Epidermal melanocyte (primary cell): ENCODE measurements around the gene TNS4.

Source experiments
- DNase-seq: peaks from one replicate; pipeline ENCODE4 v3.0.0; 2011; ENCODE audit warnings: low spot score; ENCODE audit not compliant: insufficient read length

Gene TNS4

GRCh38 chr17:40475234-40475908, 26.1 kb downstream of the TNS4 start:
- no peak for DNase-seq

DNA sequence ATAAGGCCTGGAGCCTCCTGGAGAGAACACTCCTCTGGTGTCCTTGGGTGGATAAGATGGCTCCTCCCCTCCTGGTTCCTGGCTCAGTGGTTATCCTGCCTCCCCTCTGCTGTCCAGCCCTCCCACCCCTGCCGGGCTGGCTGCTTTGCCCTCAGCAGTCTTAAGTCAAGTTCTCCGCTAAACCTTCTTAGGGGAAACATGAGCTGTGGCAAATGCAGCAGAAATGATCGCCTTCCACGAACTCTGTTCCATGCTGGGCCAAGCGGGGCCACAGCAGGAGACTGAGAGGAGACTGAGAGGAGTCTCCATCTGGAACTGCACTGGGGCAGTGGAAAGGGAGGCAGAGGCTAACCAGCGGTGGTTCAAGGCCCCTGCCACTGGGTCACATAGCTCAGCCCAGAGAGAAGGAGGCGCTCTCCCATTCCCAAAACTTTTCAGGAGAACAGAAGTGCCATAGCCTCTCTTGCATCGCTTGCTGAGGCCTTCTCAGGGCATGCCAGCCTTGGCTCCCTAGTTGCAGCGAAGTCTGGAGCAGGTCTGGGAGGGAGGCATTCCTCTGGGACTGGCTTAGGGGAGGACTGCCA, 26.9 kb downstream of the TNS4 start:
- no peak for DNase-seq

DNA sequence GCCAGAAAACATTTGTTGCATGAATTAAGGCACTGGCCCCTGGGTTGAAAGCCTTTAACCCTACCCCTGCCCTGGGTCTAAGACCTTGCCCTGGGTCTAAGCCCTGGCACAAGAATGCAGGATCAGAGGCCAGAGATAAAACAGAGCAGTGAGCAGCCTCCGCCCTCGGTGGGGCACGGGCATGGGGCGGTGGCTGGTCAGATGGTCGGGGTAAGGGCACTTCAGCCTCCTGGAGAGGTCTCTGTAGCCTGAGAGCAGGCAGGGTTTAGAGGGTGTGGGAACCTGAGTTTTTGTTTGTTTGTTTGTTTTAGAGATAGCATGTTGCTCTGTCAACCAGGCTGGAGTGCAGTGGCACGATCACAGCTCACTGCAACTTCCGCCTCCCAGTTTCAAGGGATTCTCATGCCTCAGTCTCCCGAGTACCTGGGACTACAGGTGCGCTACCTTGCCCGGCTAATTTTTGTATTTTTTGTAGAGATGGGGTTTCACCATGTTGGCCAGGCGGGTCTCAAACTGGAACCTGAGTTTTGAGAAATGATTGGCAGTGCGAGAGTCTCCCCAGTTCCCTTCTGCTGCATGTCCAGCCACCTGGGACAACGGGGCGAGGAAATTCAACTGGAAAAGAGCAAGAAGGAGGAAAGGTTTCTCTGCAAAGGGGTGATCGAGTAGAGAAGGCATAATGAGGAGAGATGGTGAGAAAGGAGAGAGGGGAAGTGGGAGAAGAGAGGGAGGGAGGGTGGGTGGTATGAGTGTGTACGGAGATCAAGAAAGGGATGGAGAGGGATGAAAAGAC, 27.7 kb downstream of the TNS4 start:
- no peak for DNase-seq

GRCh38 chr17:40472733-40473452, 28.5 kb downstream of the TNS4 start:
- no peak for DNase-seq

- no peak for DNase-seq
These were observed 29.3 kb downstream of the TNS4 start for GRCh38 chr17:40471846-40472732.

DNA sequence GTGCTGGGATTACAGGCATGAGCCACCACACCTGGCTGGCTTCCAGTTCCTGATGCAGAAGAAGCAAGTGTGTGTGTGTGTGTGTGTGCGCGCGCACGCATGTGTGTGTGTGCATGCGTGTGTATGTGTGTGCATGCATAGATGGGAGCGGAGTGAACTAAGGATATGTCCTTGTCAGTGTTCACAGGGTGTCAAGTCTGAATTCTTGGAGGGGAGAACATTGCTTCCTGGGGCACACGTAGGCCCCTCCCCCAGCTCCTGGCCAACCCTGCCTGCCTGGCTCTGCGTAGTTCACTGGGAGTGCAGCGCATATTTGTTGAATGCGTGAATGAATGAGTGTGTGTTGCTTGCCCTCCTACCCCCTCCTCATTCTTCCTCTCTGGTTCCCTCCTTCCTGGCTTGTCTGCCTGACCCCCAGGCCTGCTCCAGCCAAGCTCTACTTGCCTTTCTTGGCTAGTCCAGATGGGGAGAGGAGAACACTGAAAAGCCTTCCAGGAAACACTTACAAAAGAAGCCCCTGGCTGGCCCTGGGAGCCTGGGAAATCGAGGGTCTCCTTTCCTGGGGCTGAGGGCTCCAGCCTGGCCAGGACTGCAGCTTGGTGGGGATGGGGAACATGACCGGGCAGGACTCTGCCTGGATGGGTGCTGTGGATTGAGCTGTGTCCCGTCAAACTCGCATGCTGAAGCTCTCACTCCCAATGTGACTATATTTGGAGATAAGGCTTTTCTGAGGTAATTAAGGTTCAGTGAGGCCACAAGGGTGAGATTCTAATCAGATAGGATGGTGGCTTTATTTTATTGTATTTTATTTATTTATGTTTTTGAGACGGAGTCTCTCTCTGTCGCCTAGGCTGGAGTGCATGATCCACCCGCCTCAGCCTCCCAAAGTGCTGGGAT, 30.2 kb downstream of the TNS4 start:
- no peak for DNase-seq

DNA sequence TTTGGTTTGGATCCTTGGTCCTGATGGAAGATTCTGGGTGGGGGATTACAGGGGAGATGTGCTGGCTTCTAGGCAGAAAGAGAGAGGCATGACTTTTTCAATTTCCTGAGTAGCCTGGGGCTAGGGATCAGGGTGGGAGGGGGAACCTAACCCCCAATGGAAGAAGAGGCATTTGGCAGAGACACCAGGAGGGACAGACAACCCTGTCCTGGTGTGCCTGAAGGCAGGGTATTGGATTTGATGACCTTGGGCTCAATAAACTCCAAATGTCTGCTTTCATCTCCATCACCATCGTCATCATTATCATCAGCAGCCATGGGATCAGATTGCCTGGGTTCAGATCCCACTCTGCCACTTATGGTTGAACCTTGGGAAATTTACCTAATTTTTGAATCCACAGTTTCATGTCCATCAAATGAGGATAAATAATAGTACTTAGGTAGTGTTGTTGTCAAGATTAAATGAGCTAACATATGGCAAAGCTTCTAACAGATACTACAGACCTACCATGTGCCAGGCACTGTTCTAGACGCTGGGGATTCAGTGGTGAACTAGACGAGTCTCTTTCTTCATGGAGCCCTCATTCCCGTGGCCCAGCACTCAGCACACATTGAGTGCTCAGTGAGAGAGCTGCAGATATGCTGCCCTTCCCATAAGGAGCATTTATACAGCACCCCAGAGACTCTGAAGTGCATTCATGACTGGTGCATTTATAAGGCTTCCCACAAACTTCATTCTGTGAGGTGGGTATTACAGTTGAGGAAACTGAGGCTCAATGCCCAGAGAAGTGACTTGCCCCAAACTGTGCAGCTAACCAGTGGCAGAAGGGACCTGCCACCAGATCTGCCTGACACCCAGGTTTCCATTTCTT, 31.4 kb downstream of the TNS4 start:
- DNase-seq: no peak

GRCh38 chr17:40468560-40468959, 32.9 kb downstream of the TNS4 start:
- DNase-seq: no peak

GRCh38 chr17:40467281-40467867, 34.0 kb downstream of the TNS4 start:
- DNase-seq: no peak

GRCh38 chr17:40466298-40466971, 35.0 kb downstream of the TNS4 start:
- no peak for DNase-seq

DNA sequence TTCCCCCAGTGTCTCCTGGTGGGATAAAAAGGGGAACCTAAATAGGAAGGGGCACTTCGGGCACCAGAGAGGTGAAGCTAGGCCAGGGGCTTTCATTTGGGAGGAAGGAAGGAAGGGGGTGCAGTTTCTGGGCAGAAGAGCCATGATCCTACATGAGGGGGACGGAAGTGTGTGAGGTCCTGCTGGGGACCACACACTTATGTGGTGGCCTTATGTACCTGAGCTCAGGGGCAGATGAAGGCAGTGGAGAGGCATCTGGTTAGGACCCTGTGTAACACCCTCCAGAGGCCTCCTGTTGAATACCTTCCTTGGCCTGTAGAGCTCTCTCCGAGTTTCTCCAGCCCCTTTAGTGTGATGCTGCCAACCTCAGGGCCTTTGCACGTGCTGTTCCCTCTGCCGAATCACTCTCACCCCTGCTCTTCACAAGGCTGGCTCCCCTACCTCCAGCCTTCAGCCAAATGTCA, 37.0 kb downstream of the TNS4 start:
- no peak for DNase-seq

DNA sequence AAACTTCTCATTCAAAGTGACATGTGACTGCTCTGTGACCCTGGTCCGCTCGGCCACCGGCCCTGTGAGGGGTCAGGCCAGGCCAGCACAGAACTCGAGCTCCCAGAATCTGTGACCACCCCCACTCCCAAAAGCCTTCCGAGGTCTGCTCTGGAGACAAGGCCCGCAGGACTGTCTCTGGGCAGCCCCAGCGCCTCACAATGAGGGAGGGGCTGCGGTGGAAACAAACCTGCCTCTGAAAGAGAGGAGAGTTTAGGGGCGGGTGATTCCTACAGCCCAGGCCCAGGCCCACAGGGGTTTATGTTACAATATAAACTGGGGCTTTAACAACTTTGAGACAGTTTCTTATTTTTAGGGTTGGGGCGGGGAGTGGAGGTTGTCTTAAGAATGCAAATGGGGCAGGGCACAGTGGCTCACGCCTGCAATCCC, 38.3 kb downstream of the TNS4 start:
- DNase-seq: no peak

GRCh38 chr17:40462343-40463121, 38.9 kb downstream of the TNS4 start:
- no peak for DNase-seq

GRCh38 chr17:40461732-40462342, 39.6 kb downstream of the TNS4 start:
- no peak for DNase-seq

- DNase-seq: no peak
These were observed 40.3 kb downstream of the TNS4 start for GRCh38 chr17:40460968-40461731.

DNA sequence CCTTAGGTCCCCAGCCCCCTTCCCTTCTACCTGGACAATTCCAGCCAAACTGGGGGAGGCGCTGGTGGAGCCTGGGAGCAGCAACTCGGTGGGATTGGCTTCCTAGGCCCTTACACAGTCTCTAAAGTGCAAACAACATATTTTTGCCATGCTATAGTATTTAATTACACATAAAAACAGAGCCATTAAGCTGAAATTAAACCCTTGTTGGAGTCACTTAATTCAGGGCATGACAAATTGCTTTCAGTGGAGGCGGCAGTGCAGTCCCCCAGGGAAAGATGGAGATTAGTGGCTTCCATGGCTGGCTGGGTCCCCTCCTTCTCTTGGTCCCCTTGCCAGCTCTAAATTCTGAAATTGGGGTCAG, 40.8 kb downstream of the TNS4 start:
- no peak for DNase-seq
